ENCODE data around the gene SMIM8. TPM values are rescaled to one million over a fixed set of nuclear protein-coding genes. Genes with fewer than 3 reads are reported as not detected.

SMIM8 gene
- total and polyA plus RNA-seq, 2 of the 4 experiments (the other 2 are of a cell fraction): 2.7 to 3.6 TPM

- no peaks in the 10 kb centered on the region for H3K9me1 ChIP-seq (ENCODE audit: insufficient read depth, low read length)
- no peak overlapping the region for H2BK20ac ChIP-seq (ENCODE audit: low read depth, low read length)
- H4K8ac ChIP-seq (ENCODE audit: low read depth in 2 of 2, low read length in 2 of 2): no peak overlapping the region
- no peak overlapping the region for H4K5ac ChIP-seq (ENCODE audit: low read depth, low read length)
- H3K4me1 ChIP-seq (ENCODE audit: control insufficient read depth, insufficient read depth, low read length): no peaks in the 10 kb centered on the region
- H3K4ac ChIP-seq (ENCODE audit: low read depth, low read length): no peak overlapping the region
- H4K91ac ChIP-seq (ENCODE audit: insufficient read depth, low read depth, low read length): no peak overlapping the region
- H3K56ac ChIP-seq (ENCODE audit: extremely low read depth, insufficient read depth, low read length): no peak overlapping the region
- no peak overlapping the region for H3K14ac ChIP-seq (replicated peaks; ENCODE audit: low read depth, low read length)
- ChIA-PET CTCF (interaction anchor here (1.3 kb wide), 1 partner anchor 13 kb away, joined by 3 read pairs; no protein-coding TSS in a partner anchor), POLR2A (ENCODE audit: unreplicated experiment) (no interaction called here)
- intact Hi-C loops (cut with micrococcal nuclease) (no loop called here), dilution Hi-C loops (cut with HindIII; ENCODE audit: low sequenced_read_pairs, unreplicated experiment) (no loop called here), in situ Hi-C loops (cut with MboI; ENCODE audit: low sequenced_read_pairs) (no loop called here)
- no peak overlapping the region for H3K4me3 ChIP-seq (ENCODE audit: insufficient read depth, low read depth, low read length)
- no peak overlapping the region for H2BK5ac ChIP-seq (ENCODE audit: low read depth, low read length, poor library complexity, severe bottlenecking)
- H3K27me3 ChIP-seq (ENCODE audit: control insufficient read depth, insufficient read depth, low read length): peaks cover 12% of the 10 kb centered on the region
- no peaks in the 10 kb centered on the region for H3K36me3 ChIP-seq (ENCODE audit: control insufficient read depth, insufficient read depth, low read length)
- no peaks in the 10 kb centered on the region for H3K79me1 ChIP-seq (ENCODE audit: low read depth in 1 of 2, low read length in 2 of 2)
- no peaks in the 10 kb centered on the region for H4K20me1 ChIP-seq (ENCODE audit: insufficient read depth, low read length)
- H3K4me2 ChIP-seq (ENCODE audit: low read depth, low read length): no peak overlapping the region
- no peak overlapping the region for H3K23ac ChIP-seq (ENCODE audit: low read depth, low read length)
- no peak overlapping the region for H3K9ac ChIP-seq (ENCODE audit: low read depth, low read length)
- no peaks in the 10 kb centered on the region for H3K9me3 ChIP-seq (ENCODE audit: control insufficient read depth, insufficient read depth, low read length)
- TF ChIP-seq MXI1 (IDR thresholded peaks at IDR 0.05; ENCODE audit: borderline replicate concordance, low read depth, low read length) (no peak), MAZ (IDR thresholded peaks at IDR 0.05; ENCODE audit: borderline replicate concordance, low read depth, low read length) (no peak), RCOR1 (IDR thresholded peaks at IDR 0.05; ENCODE audit: insufficient replicate concordance, low read length) (no peak), FOS (IDR thresholded peaks at IDR 0.05; ENCODE audit: low read depth, low read length) (no peak)
- ATAC-seq (ENCODE audit: low read depth) (no peak), DNase-seq (no peak)
- H2BK15ac ChIP-seq (ENCODE audit: low read depth, low read length): no peak overlapping the region
- no peak overlapping the region for H3K18ac ChIP-seq (ENCODE audit: low read depth, low read length)
- H2BK120ac ChIP-seq (ENCODE audit: low read depth, low read length): no peak overlapping the region
- BruUV-seq (replicated peaks): no TSS peak
- no peak overlapping the region for H2AK5ac ChIP-seq (ENCODE audit: low read depth, low read length)
- no peak overlapping the region for H2AK9ac ChIP-seq (replicated peaks; ENCODE audit: low read depth, low read length, poor library complexity)
- WGBS, 2 experiments (ENCODE audit: extremely low coverage in 2 of 2, insufficient read length in 1 of 2): no CpG with 5 or more reads among the region's 2 CpGs
- H2AFZ ChIP-seq (replicated peaks; ENCODE audit: low read length, poor library complexity): no peak overlapping the region
- H3K27ac ChIP-seq (ENCODE audit: insufficient read depth, low read length): no peak overlapping the region
These were observed 30.5 kb upstream of the SMIM8 start for GRCh38 chr6:87291883-87292282.

Data from IMR-90 (cell line).